ENCODE data around the gene NKX2-4.

DNA sequence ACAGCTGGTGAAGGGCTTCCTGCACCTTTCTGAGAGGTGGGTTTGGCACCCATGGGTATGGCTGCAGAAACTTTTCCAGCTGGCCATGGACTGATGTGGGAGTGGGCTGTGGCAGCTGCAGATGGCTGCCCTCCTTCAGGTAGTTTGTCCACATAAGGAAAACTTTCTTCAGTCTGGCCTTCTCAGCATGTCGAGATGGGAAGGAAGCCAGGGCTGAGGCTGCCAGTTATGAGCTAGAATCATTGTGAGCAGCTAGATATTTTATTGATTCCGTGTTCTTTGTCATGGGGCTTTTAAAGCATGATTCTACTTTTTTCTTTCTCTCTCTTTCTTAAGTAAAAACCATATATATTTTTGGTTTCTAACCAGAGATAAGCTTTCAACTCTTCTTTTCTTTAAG, 16.6 kb downstream of the NKX2-4 start:
- TF ChIP-seq, protein P1, sequence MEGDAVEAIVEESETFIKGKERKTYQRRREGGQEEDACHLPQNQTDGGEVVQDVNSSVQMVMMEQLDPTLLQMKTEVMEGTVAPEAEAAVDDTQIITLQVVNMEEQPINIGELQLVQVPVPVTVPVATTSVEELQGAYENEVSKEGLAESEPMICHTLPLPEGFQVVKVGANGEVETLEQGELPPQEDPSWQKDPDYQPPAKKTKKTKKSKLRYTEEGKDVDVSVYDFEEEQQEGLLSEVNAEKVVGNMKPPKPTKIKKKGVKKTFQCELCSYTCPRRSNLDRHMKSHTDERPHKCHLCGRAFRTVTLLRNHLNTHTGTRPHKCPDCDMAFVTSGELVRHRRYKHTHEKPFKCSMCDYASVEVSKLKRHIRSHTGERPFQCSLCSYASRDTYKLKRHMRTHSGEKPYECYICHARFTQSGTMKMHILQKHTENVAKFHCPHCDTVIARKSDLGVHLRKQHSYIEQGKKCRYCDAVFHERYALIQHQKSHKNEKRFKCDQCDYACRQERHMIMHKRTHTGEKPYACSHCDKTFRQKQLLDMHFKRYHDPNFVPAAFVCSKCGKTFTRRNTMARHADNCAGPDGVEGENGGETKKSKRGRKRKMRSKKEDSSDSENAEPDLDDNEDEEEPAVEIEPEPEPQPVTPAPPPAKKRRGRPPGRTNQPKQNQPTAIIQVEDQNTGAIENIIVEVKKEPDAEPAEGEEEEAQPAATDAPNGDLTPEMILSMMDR (IDR thresholded peaks at IDR 0.05 in 2 of 3, conservative IDR thresholded peaks at IDR 0.05 in 1 of 3; ENCODE audit: borderline replicate concordance in 1 of 3, insufficient read depth in 1 of 3, low read depth in 2 of 3, low read length in 2 of 3) = no peak
- TF ChIP-seq CEBPB (IDR thresholded peaks at IDR 0.05; ENCODE audit: low read depth) (no peak), EZH2phosphoT487 (IDR thresholded peaks at IDR 0.05; ENCODE audit: borderline replicate concordance) (no peak), POLR2A (IDR thresholded peaks at IDR 0.05; ENCODE audit: borderline replicate concordance, extremely low read depth, insufficient read depth, insufficient read length) (no peak), POLR2AphosphoS5 (IDR thresholded peaks at IDR 0.05; ENCODE audit: low read depth, low read length) (no peak), JUND (IDR thresholded peaks at IDR 0.05) (no peak)
- TF ChIP-seq, protein P2, sequence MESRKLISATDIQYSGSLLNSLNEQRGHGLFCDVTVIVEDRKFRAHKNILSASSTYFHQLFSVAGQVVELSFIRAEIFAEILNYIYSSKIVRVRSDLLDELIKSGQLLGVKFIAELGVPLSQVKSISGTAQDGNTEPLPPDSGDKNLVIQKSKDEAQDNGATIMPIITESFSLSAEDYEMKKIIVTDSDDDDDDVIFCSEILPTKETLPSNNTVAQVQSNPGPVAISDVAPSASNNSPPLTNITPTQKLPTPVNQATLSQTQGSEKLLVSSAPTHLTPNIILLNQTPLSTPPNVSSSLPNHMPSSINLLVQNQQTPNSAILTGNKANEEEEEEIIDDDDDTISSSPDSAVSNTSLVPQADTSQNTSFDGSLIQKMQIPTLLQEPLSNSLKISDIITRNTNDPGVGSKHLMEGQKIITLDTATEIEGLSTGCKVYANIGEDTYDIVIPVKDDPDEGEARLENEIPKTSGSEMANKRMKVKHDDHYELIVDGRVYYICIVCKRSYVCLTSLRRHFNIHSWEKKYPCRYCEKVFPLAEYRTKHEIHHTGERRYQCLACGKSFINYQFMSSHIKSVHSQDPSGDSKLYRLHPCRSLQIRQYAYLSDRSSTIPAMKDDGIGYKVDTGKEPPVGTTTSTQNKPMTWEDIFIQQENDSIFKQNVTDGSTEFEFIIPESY (IDR thresholded peaks at IDR 0.05; ENCODE audit: extremely low read depth, insufficient replicate concordance, low read length) = no peak
- TF ChIP-seq, protein P3, sequence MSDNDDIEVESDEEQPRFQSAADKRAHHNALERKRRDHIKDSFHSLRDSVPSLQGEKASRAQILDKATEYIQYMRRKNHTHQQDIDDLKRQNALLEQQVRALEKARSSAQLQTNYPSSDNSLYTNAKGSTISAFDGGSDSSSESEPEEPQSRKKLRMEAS (IDR thresholded peaks at IDR 0.05) = no peak
